HG02759 (cell line): ENCODE data around the gene TNIP1.

Experiments
- ATAC-seq: cut with Tn5 transposase; IDR thresholded peaks from one replicate; pipeline ENCODE4 v1.9.1; 2021; ENCODE audit warnings: mild to moderate bottlenecking, moderate library complexity; ENCODE audit not compliant: unreplicated experiment

Gene TNIP1

GRCh38 chr5:151005950-151006576, 74.8 kb downstream of the TNIP1 start:
- no peak for ATAC-seq

- no peak for ATAC-seq
These were observed 75.5 kb downstream of the TNIP1 start for GRCh38 chr5:151005187-151005949.

GRCh38 chr5:151004499-151004898, 76.3 kb downstream of the TNIP1 start:
- no peak for ATAC-seq

- ATAC-seq = no peak
These were observed 77.4 kb downstream of the TNIP1 start for GRCh38 chr5:151003503-151003860.

GRCh38 chr5:151002681-151003502, 77.9 kb downstream of the TNIP1 start:
- ATAC-seq = no peak

DNA sequence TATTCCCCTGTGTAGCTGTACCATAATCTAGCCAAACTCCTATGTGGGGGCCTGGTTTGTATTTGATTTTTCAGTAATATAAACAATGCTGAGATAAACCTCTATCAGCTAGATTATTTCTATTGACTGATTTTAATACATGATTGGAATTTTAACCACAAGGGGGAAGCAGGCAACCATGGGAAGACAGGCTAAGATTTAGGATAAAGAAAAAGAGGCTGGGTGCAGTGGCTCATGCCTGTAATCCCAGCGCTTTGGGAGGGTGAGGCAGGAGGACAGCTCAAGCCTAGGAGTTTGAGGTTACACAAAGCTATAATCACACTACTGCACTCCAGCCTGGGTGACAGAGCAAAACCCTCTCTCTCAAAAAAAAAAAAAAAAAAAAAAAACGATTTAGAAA, 78.6 kb downstream of the TNIP1 start:
- ATAC-seq = no peak

DNA sequence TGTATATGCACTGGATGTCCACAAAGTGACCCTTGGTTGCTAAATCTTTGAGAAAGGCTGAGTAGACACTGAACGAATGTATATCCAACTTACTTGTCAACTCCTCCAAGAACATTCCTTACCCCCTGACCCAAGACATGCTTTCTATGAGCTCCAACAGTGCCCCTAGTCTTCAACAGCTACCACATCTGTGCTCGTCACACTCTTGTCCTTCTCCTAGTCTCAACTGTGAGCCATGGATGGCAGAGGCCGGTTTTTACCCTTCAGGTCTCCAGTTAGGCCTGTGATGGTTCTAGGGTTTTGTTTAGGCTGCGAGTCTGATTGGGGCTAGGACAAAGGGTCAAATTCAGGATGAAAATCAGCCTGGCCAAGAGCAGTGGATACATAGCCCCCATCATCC, 79.4 kb downstream of the TNIP1 start:
- ATAC-seq = no peak

- no peak for ATAC-seq
These were observed 81.0 kb downstream of the TNIP1 start for GRCh38 chr5:150999704-151000442.

DNA sequence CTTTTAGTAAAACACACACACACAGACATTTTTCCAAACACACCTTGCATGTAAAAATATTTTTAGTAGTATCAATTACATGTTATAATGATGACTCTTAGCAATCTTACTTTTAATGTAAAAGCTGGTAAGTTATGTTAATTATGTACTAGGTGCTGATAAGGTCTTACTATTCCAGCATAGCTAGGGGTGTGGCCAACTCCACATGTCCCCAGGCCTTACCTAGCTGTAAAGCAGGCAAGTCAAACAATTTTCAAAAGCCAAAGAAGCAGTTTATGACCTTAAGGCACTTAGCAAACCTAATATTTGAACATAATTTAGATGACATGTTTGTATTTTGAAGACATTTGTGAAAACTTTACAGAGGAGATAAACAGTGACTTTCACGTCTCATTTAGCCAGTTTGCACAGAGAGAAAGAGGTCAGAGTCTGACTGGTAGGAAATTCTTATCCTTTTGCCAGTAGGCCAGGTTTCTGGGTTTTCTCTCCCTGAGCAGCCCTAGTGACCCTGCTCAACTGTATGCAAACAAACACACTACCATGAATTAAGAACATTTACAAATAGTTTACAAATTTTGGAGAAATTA, 86.9 kb downstream of the TNIP1 start:
- no peak for ATAC-seq

GRCh38 chr5:150993422-150993821, 87.4 kb downstream of the TNIP1 start:
- no peak for ATAC-seq

DNA sequence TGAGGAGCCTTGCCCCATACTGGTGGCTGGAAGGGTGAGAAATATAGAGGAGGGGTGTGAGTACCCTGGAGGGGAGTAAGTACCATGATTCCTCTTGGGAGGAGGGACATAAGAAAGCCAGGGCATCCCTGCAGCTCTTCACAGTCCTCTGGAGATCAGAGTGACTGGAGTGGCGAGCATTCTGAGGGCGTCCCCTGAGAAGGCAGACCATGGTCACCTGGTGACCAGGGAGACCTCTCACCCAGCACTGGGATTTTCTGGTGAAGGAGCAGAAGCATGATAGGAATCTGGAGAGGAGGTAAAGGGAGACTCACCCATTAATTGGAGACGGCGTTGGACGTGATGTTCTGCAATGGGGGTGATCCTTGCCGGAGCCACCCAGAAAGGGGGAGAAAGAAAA, 88.1 kb downstream of the TNIP1 start:
- no peak for ATAC-seq

GRCh38 chr5:150989695-150990094, 91.1 kb downstream of the TNIP1 start:
- no peak for ATAC-seq

DNA sequence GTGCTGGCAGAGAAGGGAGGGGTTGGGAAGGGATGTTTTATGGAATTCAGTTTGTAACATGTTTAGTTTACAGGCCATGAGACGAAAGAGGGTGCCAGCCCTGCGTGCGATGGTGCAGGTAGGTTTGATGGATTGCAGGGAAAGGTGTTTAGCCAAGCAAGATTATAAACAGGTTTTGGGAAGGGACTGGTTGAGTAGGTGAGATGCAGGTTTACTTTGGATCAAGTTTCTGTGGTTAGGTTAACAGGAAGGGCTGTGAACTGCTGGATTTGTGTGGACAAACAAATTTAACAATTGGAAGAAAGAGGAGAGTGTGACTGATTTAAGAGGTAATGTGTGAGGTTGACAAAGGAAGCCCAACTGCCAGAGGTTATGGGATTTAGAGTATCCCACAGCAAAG, 93.1 kb downstream of the TNIP1 start:
- ATAC-seq = no peak
